DND-41 (cell line): Measurements from ENCODE around the gene CTAGE8.
"Not testable (repeated sequence)": the region's sequence is repeated elsewhere in the genome, so short reads cannot be mapped to it uniquely, and the experiment has no call there.

ENCODE experiments used
- CTCF ChIP-seq: IDR thresholded peaks from 2 replicates; pipeline ENCODE4 v1.5.1; 2012; ENCODE audit warnings: borderline replicate concordance, low read length, moderate library complexity, mild to moderate bottlenecking; ENCODE audit not compliant: poor library complexity, severe bottlenecking; ENCODE audit errors: extremely low read depth
- EZH2 ChIP-seq: IDR thresholded peaks from 3 replicates; pipeline ENCODE4 v1.6.1; 2012; ENCODE audit warnings: borderline replicate concordance, low read depth, mild to moderate bottlenecking, moderate library complexity, low read length, inconsistent platforms; ENCODE audit not compliant: severe bottlenecking

- TF ChIP-seq CTCF, EZH2: not testable (repeated sequence)
Observed at GRCh38 chr7:144309702-144310101, 40.6 kb upstream of the CTAGE8 start.
